IMR-90 (cell line): Measurements from ENCODE around the gene GINS3.

Experiments used
- CTCF ChIP-seq: conservative IDR thresholded peaks from 2 replicates; pipeline ENCODE4 v1.5.1; 2012; ENCODE audit warnings: mild to moderate bottlenecking, low read depth, low read length, improper control_type of control experiment
- MAZ ChIP-seq: IDR thresholded peaks from 2 replicates; pipeline ENCODE4 v1.6.1; 2012; ENCODE audit warnings: low read depth, mild to moderate bottlenecking, low read length, improper control_type of control experiment, moderate library complexity, borderline replicate concordance
- MXI1 ChIP-seq: IDR thresholded peaks from 2 replicates; pipeline ENCODE4 v1.6.1; 2012; ENCODE audit warnings: low read depth, mild to moderate bottlenecking, low read length, moderate library complexity, borderline replicate concordance
- NFE2L2 ChIP-seq: fragments of 150-350 bp; IDR thresholded peaks from 2 replicates; pipeline ENCODE4 v1.6.1; 2016; ENCODE audit warnings: low read depth, mild to moderate bottlenecking, low read length
- POLR2A ChIP-seq: IDR thresholded peaks from 2 replicates; pipeline ENCODE4 v1.6.1; 2012; ENCODE audit warnings: mild to moderate bottlenecking, low read depth, low read length
- RFX5 ChIP-seq: IDR thresholded peaks from 2 replicates; pipeline ENCODE4 v1.8.0; 2012; ENCODE audit warnings: low read depth, mild to moderate bottlenecking, low read length, moderate library complexity
- TF ChIP-seq, protein P1 (sequence below): fragments of 150-350 bp; IDR thresholded peaks from 2 replicates; pipeline ENCODE4 v1.6.1; 2017; ENCODE audit warnings: mild to moderate bottlenecking, antibody characterized with exemption, low read length, low read depth

- TF ChIP-seq CTCF (no peak), POLR2A (no peak), MXI1 (no peak), NFE2L2 (no peak), RFX5 (no peak), MAZ (no peak)
- TF ChIP-seq, protein P1, sequence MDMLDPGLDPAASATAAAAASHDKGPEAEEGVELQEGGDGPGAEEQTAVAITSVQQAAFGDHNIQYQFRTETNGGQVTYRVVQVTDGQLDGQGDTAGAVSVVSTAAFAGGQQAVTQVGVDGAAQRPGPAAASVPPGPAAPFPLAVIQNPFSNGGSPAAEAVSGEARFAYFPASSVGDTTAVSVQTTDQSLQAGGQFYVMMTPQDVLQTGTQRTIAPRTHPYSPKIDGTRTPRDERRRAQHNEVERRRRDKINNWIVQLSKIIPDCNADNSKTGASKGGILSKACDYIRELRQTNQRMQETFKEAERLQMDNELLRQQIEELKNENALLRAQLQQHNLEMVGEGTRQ = no peak
Observed at GRCh38 chr16:58426966-58427365, 34.7 kb downstream of the GINS3 start.
